Renal cortex interstitium (tissue), 11 donors: ENCODE results near the gene OR2T11. TPM values are rescaled to one million over a fixed set of nuclear protein-coding genes. Genes with fewer than 3 reads are reported as not detected.
"Not testable (repeated sequence)": the region's sequence is repeated elsewhere in the genome, so short reads cannot be mapped to it uniquely, and the experiment has no call there.

ENCODE experiments used
- DNase-seq, 11 donors: peaks; one replicate each; pipeline ENCODE4 v3.0.0-alpha.2; 2013; ENCODE audit warnings: low read depth in 9 of 11, low spot score in 4 of 11; ENCODE audit errors: extremely low read depth in 1 of 11
- polyA plus RNA-seq, 3 donors: library from polyadenylated mRNA; unstranded; fragments of 120-200 nt; gene quantifications; one replicate each; pipeline ENCODE4 v1.2.1, GENCODE V29; 2013; ENCODE audit not compliant: insufficient read length in 3 of 3

The OR2T11 gene
- polyA plus RNA-seq, 3 donors = not detected

GRCh38 chr1:248625166-248625565 is 9.7 kb downstream of the OR2T11 start:
- no peak for DNase-seq

- DNase-seq = peak in 4 of 11 donors; percentile 5 to 15 (median 8)
These were observed 12.3 kb downstream of the OR2T11 start for GRCh38 chr1:248622570-248623001.

DNA sequence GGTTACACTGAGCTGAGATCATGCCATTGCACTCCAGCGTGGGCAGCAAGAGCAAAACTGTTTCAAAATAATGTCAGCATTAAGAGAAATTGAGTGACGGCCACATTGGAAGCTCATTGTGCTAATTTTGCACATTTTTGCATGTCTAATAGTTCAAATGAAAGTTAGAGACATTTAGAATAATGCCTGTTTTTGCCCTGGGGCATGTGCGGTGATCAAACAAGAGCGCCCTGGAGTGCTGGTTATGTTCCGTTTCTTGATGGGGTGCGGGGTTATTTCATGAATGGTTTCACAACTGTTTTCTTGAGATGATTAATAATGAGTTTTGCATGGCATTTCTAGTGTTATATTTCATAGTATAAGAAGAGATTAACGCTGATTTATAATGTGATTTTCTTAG is 13.1 kb downstream of the OR2T11 start:
- no peak for DNase-seq

GRCh38 chr1:248618878-248619277 is 16.0 kb downstream of the OR2T11 start:
- peak in 4 of 11 donors; percentile 5 to 17 (median 10) for DNase-seq

DNA sequence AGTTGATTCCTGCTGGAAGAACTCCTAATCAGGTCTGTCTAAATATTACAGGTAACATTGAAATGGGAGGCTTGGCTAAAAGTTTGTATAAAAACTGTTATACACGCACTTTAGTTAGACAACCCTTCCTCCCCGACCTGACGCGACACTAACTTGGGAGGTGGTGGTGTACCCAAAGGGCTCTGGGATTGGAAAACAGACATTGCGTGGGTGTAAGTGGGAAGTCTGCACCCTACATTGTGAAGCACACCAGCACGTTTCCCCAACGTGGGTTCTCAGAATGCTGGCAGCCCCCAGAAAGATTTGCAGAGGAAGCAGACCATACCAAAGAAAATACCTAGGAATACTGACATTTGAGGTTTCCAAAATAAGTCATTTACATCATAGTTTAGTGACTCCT is 16.8 kb downstream of the OR2T11 start:
- no peak for DNase-seq

DNA sequence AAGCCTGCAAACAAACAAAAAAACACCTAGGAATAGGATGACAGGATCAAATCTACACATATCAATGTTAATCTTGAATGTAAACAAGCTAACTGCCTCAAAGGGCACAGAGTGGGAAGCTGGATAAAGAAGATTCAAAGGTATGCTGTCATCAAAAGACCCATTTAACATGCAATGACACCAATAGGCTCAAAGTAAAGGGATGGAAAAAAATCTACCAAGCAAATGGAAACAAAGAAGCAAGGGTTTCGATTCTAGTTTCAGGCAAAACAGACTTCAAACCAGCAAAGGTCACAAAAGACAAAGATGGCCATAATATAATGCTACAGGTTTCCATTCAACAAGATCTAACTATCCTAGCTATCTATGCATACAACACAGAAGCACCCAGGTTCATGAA is 21.1 kb downstream of the OR2T11 start:
- no peak for DNase-seq

- DNase-seq = no peak
These were observed 22.9 kb downstream of the OR2T11 start for GRCh38 chr1:248611883-248612414.

GRCh38 chr1:248610301-248610700 is 24.6 kb downstream of the OR2T11 start:
- DNase-seq = no peak

- DNase-seq = no peak
These were observed 35.5 kb downstream of the OR2T11 start for GRCh38 chr1:248599396-248599795.

DNA sequence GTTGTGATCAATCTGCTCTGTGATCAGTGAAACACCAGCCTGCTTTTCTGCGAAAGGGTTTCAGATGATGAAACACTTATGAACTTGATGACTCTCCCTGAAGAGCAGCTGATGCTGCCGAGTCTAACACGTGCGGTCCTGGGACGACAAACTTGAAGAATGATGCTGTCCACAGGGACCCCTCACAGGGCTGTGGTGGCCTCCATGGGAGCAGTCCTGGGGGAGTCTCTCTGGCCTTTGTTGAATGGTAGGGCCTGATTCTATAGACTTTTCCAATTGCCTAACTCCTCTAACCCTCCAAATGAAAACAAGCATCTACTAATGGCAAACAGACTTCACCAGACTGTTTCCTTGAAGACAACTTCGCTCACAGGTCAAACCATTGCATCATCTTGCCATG is 37.3 kb downstream of the OR2T11 start, which contains the start of gene OR2T10:
OR2T10 (minus strand) TSS at position 112 of the 400 bp plus-strand sequence. CDS start 3,932 bp downstream, outside the sequence.
- no peak for DNase-seq

- no peak for DNase-seq
These were observed 38.3 kb downstream of the OR2T11 start for GRCh38 chr1:248596615-248597014.

GRCh38 chr1:248593226-248593625 is 41.7 kb downstream of the OR2T11 start:
- DNase-seq = no peak

GRCh38 chr1:248592655-248593054 is 42.2 kb downstream of the OR2T11 start:
- no peak for DNase-seq

- no peak for DNase-seq
These were observed 44.8 kb downstream of the OR2T11 start for GRCh38 chr1:248590055-248590454.

GRCh38 chr1:248589334-248589733 is 45.6 kb downstream of the OR2T11 start:
- no peak for DNase-seq

DNA sequence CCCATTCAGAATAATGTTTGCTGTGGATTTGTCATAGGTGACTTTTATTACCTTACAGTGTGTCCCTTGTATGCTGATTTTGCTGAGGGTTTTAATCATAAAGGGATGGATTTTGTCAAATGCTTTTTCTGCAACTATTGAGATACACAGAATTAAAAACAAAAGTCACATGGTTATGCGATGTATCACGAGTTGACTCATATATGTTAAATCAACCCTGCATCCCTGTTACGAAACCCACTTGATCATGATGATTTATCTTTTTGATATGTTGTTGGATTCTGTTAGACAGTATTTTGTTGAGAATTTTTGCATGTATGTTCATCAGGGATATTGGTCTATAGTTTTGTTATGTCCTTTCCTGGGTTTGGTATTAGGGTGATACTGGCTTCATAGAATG is 49.6 kb downstream of the OR2T11 start:
- no peak for DNase-seq

GRCh38 chr1:248576260-248576980 is 58.5 kb downstream of the OR2T11 start:
- no peak for DNase-seq

- not testable (repeated sequence) for DNase-seq
These were observed 60.2 kb downstream of the OR2T11 start, which contains the start of gene OR2T34 for GRCh38 chr1:248574657-248575056. OR2T34 (minus strand) TSS chr1:248574757; CDS start chr1:248574757, 0 bp downstream.

- DNase-seq = not testable (repeated sequence)
These were observed 61.0 kb downstream of the OR2T11 start for GRCh38 chr1:248573856-248574255.
